Gastrocnemius medialis (tissue), 4 donors: Measurements from ENCODE around the gene TFEB. TPM values are rescaled to one million over a fixed set of nuclear protein-coding genes. Genes with fewer than 3 reads are reported as not detected.

Experiments
- ATAC-seq, 2 donors: fragments of 150-250 bp; one replicate each; pipeline ENCODE4 v1.9.1; 2016
- DNase-seq, 2 donors: peaks; one replicate each; pipeline ENCODE4 v3.0.0-alpha.2; 2019
- H3K27ac ChIP-seq, 4 donors: fragments of 200-600 bp; sonication (generic); 1 replicate in 1 of 4; 2 replicates in 3 of 4; pipeline ENCODE4 v1.5.1; 2016 to 2018; ENCODE audit warnings: mild to moderate bottlenecking in 2 of 4, moderate library complexity in 1 of 4
- H3K27me3 ChIP-seq, 3 donors: fragments of 200-600 bp; sonication (generic) in 2 of 3; 1 replicate in 1 of 3; 2 replicates in 2 of 3; pipeline versions ENCODE4 v1.5.1 to v1.6.0; 2016 to 2019; ENCODE audit warnings: mild to moderate bottlenecking in 1 of 3, moderate library complexity in 1 of 3
- H3K36me3 ChIP-seq, 2 donors: fragments of 200-600 bp; sonication (generic) in 1 of 2; one replicate each; pipeline ENCODE4 v1.5.1; 2017 to 2018
- H3K4me1 ChIP-seq, 2 donors: fragments of 200-600 bp; sonication (generic) in 1 of 2; one replicate each; pipeline ENCODE4 v1.5.1; 2016 to 2017; ENCODE audit warnings: mild to moderate bottlenecking in 2 of 2
- H3K4me3 ChIP-seq, 4 donors: fragments of 200-600 bp; sonication (generic) in 3 of 4; 1 replicate in 1 of 4; 2 replicates in 3 of 4; pipeline ENCODE4 v1.5.1; 2016 to 2019; ENCODE audit warnings: mild to moderate bottlenecking in 2 of 4
- H3K9me3 ChIP-seq, 3 donors: fragments of 200-600 bp; sonication (generic) in 2 of 3; 1 replicate in 1 of 3; 2 replicates in 2 of 3; pipeline ENCODE4 v1.5.1; 2016 to 2019
- POLR2A ChIP-seq, 2 donors: fragments of 450-650 bp; IDR thresholded peaks; one replicate each; pipeline ENCODE4 v1.6.1; 2017; ENCODE audit warnings: antibody characterized with exemption in 2 of 2, mild to moderate bottlenecking in 2 of 2, moderate library complexity in 2 of 2
- in situ Hi-C, 4 donors: fragments of 200-750 bp; cut with MboI; loops; one replicate each; pipeline versions ENCODE4 v1.15.0 to v1.8.0; 2017; ENCODE audit warnings: low sequenced_read_pairs in 4 of 4
- intact Hi-C: fragments of 100-400 bp; cut with DNase I; formaldehyde crosslinking; loops from one replicate; pipeline ENCODE4 v1.15.1; 2023; ENCODE audit warnings: low total_unique reads
- total RNA-seq, 4 donors: library from RNA; depleted of rRNA; stranded (reverse); fragments of >200 nt; gene quantifications; one replicate each; pipeline versions ENCODE4 v1.1.0 to v1.2.3, GENCODE V29; 2016
- TF ChIP-seq, protein P1 (sequence below), 5 experiments: fragments of 450-650 bp in 3 of 5; fragments of 200-600 bp in 2 of 5; sonication (generic) in 2 of 5; IDR thresholded peaks in 4 of 5; conservative IDR thresholded peaks in 1 of 5; 1 replicate in 4 of 5; 2 replicates in 1 of 5; pipeline ENCODE4 v1.5.1; 2016 to 2019; ENCODE audit warnings: antibody characterized with exemption in 5 of 5, mild to moderate bottlenecking in 3 of 5, moderate library complexity in 3 of 5

The TFEB gene
- total RNA-seq, 4 donors from 2014 or later, result 82.8 to 121 (median 93.3) TPM

DNA sequence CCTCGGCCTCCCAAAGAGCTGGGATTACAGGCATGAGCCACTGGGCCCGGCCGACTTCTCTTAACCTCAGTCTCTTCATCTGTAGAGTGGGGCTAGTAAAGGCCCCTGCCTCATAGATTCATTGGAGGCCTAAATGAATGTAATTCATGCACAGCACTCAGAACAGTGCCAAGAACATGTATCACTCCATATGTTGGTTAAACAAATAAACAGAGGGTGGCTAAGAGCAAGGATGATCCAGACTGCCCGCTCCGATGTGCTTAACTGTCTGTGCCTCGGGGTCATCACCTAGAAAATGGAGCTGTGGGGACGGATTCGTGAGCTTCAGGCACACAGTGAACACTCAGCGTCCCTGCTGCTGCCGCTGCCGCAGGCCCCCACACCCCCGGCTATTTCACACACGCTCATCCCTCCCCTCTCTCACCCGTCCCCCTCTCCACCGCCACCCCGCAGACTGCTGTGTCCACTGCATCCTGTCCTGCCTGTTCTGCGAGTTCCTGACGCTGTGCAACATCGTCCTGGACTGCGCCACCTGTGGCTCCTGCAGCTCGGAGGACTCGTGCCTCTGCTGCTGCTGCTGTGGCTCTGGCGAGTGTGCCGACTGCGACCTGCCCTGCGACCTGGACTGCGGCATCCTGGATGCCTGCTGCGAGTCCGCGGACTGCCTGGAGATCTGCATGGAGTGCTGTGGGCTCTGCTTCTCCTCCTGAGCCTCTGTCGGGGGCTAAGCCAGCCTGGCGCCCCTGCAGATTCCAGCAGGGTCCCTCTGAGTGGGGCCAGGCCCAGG lies 82.3 kb downstream of the TFEB start:
- ATAC-seq, result no peak
- no peak overlapping the region for H3K4me3 ChIP-seq
- H3K4me1 ChIP-seq, result no peaks in the 10 kb centered on the region
- peaks cover 0 to 11% (median 0%) of the 10 kb centered on the region in 3 donors for H3K27me3 ChIP-seq
- no peaks in the 10 kb centered on the region for H3K36me3 ChIP-seq
- DNase-seq, result no peak
- TF ChIP-seq POLR2A (IDR thresholded peaks at IDR 0.05), result no peak
- TF ChIP-seq, protein P1, sequence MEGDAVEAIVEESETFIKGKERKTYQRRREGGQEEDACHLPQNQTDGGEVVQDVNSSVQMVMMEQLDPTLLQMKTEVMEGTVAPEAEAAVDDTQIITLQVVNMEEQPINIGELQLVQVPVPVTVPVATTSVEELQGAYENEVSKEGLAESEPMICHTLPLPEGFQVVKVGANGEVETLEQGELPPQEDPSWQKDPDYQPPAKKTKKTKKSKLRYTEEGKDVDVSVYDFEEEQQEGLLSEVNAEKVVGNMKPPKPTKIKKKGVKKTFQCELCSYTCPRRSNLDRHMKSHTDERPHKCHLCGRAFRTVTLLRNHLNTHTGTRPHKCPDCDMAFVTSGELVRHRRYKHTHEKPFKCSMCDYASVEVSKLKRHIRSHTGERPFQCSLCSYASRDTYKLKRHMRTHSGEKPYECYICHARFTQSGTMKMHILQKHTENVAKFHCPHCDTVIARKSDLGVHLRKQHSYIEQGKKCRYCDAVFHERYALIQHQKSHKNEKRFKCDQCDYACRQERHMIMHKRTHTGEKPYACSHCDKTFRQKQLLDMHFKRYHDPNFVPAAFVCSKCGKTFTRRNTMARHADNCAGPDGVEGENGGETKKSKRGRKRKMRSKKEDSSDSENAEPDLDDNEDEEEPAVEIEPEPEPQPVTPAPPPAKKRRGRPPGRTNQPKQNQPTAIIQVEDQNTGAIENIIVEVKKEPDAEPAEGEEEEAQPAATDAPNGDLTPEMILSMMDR (IDR thresholded peaks at IDR 0.05 in 4 of 5, conservative IDR thresholded peaks at IDR 0.05 in 1 of 5), result no peak
- intact Hi-C loops (no loop called here), in situ Hi-C loops (no loop called here)
- no peak overlapping the region for H3K27ac ChIP-seq
- no peaks in the 10 kb centered on the region for H3K9me3 ChIP-seq

DNA sequence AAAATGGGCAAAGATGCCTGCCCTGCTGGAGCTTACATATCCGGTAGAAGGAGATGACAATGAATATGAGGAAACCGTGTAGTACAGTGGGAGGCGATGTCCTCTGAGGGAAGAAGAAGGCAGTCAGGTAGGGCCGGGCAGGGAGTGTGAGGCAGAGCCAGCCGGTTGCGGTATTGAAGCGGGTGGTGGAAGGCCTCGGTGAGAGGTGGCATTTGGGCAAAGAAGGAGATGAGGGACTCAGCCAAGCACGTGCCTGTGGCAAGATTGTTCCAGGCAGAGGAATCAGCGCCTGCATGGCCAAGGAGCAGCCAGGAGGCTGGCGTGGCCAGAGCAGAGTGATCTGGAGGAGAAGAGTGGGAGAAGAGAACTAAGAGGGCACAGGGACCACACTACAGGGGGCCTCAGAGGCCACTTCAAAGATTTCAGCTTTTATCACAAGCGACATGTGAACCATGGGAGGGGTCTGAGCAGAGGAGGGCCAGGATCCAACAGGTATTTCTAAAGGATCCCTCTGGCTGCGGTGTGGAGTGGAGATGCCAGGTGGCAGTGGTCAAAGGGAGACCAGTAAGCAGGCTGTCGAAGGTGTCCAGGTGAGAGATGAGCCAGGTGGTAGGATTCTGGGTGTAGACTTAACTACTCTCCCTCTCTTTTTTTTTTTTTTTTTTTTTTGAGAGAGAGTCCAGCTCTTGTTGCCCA lies 83.3 kb downstream of the TFEB start:
- Histone ChIP-seq H3K36me3 (no peaks in the 10 kb centered on the region), H3K4me1 (no peaks in the 10 kb centered on the region), H3K4me3 (no peak overlapping the region), H3K27me3 (peaks cover 0 to 11% (median 0%) of the 10 kb centered on the region in 3 donors), H3K9me3 (no peaks in the 10 kb centered on the region), H3K27ac (no peak overlapping the region)
- no peak for TF ChIP-seq POLR2A (IDR thresholded peaks at IDR 0.05)
- TF ChIP-seq, protein P1 (IDR thresholded peaks at IDR 0.05 in 4 of 5, conservative IDR thresholded peaks at IDR 0.05 in 1 of 5), result no peak
- in situ Hi-C loops (no loop called here), intact Hi-C loops (no loop called here)
- no peak for ATAC-seq
- no peak for DNase-seq

DNA sequence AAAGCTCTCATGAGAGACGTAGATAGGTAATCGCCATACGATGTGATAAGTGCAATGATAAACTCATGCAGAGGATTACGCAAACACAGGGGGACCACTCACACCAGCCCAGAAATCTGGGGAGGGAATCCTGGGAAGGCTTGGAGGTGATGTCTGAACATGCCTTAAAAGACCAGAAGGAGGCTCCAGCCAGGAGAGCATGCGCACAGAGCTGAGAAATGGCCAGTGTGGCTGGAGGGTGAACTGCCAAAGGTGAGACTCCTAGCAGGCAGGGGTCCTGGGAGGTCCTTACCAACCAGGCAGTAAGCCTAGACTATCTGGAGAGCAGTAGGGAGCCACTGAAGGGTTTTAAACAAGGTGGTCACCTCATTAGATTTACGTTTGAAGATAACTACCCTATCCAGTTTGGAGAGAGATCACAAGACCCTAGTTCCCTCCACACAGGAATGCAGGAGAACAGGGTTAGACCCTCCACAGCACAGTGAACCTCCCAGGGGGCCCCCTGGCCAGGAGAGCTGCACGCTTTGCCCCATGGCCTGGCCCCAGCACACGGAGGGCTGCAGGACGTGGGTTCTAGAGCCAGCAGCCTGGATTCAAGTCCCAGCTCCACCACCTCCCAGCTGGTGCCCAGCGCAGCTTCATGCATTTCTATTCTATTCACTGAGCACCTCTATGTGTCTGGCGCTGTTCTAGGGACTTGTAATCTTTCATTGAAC lies 84.0 kb downstream of the TFEB start:
- TF ChIP-seq, protein P1 (IDR thresholded peaks at IDR 0.05 in 4 of 5, conservative IDR thresholded peaks at IDR 0.05 in 1 of 5), result no peak
- TF ChIP-seq POLR2A (IDR thresholded peaks at IDR 0.05), result no peak
- H3K4me3 ChIP-seq, result no peak overlapping the region
- no peak for DNase-seq
- no peak for ATAC-seq
- in situ Hi-C loops (no loop called here), intact Hi-C loops (no loop called here)
- peaks cover 0 to 11% (median 0%) of the 10 kb centered on the region in 3 donors for H3K27me3 ChIP-seq
- H3K27ac ChIP-seq, result no peak overlapping the region
- H3K36me3 ChIP-seq, result no peaks in the 10 kb centered on the region
- H3K9me3 ChIP-seq, result no peaks in the 10 kb centered on the region
- H3K4me1 ChIP-seq, result no peaks in the 10 kb centered on the region

DNA sequence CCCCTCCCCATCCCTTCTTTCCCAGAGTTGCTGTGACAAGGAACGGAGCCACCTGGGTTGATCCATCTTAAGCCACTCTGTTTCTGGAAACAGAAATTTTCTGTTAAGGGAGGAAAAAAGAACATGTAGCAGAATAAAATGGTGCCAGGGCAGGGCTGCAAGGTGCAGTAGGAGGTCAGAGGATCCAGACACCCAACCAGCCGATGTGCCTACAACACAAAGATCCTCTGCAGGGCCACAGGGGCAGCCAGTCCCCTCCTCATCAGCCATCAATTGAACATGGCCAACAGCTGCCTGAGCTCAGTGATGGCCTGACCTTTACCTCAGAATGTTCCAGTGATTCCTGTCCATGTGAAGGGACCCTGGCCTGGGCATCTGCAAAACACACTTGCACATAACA lies 85.3 kb downstream of the TFEB start:
- Histone ChIP-seq H3K27ac (no peak overlapping the region), H3K4me1 (no peaks in the 10 kb centered on the region), H3K9me3 (no peaks in the 10 kb centered on the region), H3K36me3 (no peaks in the 10 kb centered on the region), H3K4me3 (no peak overlapping the region), H3K27me3 (peaks cover 0 to 11% (median 0%) of the 10 kb centered on the region in 3 donors)
- DNase-seq, result no peak
- intact Hi-C loops, result no loop called here
- no peak for ATAC-seq
- TF ChIP-seq, protein P1 (IDR thresholded peaks at IDR 0.05 in 4 of 5, conservative IDR thresholded peaks at IDR 0.05 in 1 of 5), result no peak
- TF ChIP-seq POLR2A (IDR thresholded peaks at IDR 0.05), result no peak
- in situ Hi-C loops, result no loop called here
